HUES64 (cell line): ENCODE results near the gene C12orf43.

Experiments
- H3K27ac ChIP-seq: 2 replicates; pipeline ENCODE4 v1.7.0; 2013; ENCODE audit warnings: low read depth, low read length, inconsistent platforms
- H3K27me3 ChIP-seq: 2 replicates; pipeline ENCODE4 v1.6.1; 2013; ENCODE audit warnings: mild to moderate bottlenecking, low read length; ENCODE audit not compliant: insufficient read depth
- H3K36me3 ChIP-seq: 2 replicates; pipeline ENCODE4 v1.6.1; 2013; ENCODE audit warnings: mild to moderate bottlenecking, low read length; ENCODE audit not compliant: insufficient read depth
- H3K4me1 ChIP-seq: 2 replicates; pipeline ENCODE4 v1.6.1; 2013; ENCODE audit warnings: mild to moderate bottlenecking, low read length, moderate library complexity; ENCODE audit not compliant: insufficient read depth
- H3K4me3 ChIP-seq: 2 replicates; pipeline ENCODE4 v1.5.1; 2013; ENCODE audit warnings: mild to moderate bottlenecking, low read length, moderate library complexity
- H3K9ac ChIP-seq: 2 replicates; pipeline ENCODE4 v1.6.1; 2013; ENCODE audit warnings: mild to moderate bottlenecking, low read depth, low read length
- H3K9me3 ChIP-seq: 2 replicates; pipeline ENCODE4 v1.6.1; 2013; ENCODE audit warnings: low read depth, low read length; ENCODE audit not compliant: insufficient read depth
- WGBS: fragments of 150-250, 120-280 bp; methylation state at CpG from one replicate; pipeline ENCODE4 v1.1.7; 2013; ENCODE audit warnings: missing lambda C conversion rate; 5-methylcytosine and 5-hydroxymethylcytosine counted together

Gene C12orf43

DNA sequence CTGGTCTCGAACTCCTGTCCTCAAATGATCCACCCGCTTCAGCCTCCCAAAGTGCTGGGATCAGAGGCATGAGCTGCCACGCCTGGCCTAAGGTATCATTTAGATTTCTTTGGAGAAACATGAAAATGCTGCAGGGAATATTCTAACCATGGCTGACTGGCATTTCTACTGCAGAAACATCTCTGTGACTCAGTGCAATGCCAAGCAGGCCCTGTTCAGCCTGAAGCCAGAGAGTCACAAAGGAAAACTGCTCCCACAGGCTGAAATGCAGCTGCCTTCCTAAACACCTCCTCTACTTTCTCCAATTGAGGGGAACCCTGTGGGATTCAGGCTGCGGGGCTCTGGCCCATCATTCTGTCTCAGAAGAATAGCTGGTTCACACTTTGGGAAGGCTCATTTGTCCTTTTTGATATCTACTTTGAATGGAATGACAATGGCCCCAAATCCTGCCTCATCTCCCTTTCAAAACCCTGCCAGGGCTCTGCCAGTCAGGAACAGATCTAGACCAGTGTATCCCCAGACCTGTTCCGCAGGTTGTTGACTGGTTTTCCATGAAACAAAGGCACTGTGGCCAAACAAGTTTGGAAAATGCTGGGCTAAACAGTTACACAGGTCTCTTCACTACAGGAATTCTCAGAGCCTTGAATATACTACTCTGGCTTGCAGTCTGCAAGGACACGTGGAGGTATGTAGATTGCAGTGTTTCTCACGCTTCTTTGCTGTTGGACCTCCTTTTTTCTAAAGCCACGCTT lies 7.8 kb downstream of the C12orf43 start:
- H3K36me3 ChIP-seq, result peaks cover 79% of the 10 kb centered on the region
- 92% methylated on average over 8 of the region's 8 CpGs for WGBS
- no peak overlapping the region for H3K9ac ChIP-seq

DNA sequence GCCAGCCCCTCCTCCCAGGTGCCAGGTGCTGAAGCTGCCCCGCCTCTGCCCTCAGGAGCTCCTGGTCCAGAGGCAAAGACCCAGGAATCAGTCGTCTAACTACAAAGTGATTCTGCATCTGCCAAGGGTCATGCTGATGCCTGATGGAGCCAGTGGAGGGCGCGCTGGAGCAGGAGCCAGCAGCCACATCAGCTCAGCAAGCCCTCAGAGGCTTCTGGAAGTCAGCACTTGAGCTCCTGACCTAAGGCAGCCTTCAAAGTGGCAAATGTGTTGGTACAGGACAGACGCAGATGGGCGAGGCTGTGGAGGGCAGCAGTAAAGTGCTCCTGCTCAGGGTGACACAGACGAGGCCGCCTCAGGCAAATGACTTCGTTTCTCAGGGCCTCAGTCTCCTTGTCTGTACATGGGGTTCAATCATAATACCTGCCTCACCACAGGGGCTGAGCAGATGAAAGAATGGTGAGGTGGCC lies 10.9 kb downstream of the C12orf43 start:
- WGBS, result 67% methylated on average over 9 of the region's 9 CpGs
- Histone ChIP-seq H3K36me3 (peaks cover 72% of the 10 kb centered on the region), H3K9ac (no peak overlapping the region)

More for the DNA sequence above, 7.8 kb downstream of the C12orf43 start:
- Histone ChIP-seq H3K27me3 (no peaks in the 10 kb centered on the region), H3K9me3 (no peaks in the 10 kb centered on the region), H3K27ac (no peak overlapping the region), H3K4me1 (no peaks in the 10 kb centered on the region), H3K4me3 (no peak overlapping the region)

GRCh38 chr12:121004253-121004815 lies 12.0 kb downstream of the C12orf43 start:
- H3K36me3 ChIP-seq, result peaks cover 65% of the 10 kb centered on the region
- H3K27ac ChIP-seq, result no peak overlapping the region
- 94% methylated on average over 16 of the region's 16 CpGs for WGBS

More for the DNA sequence above, 10.9 kb downstream of the C12orf43 start:
- no peaks in the 10 kb centered on the region for H3K9me3 ChIP-seq
- no peak overlapping the region for H3K27ac ChIP-seq
- H3K4me3 ChIP-seq, result no peak overlapping the region
- H3K4me1 ChIP-seq, result no peaks in the 10 kb centered on the region
- no peaks in the 10 kb centered on the region for H3K27me3 ChIP-seq

GRCh38 chr12:121003650-121004049 lies 12.6 kb downstream of the C12orf43 start:
- Histone ChIP-seq H3K9ac (no peak overlapping the region), H3K27ac (no peak overlapping the region), H3K4me1 (no peaks in the 10 kb centered on the region), H3K9me3 (no peaks in the 10 kb centered on the region), H3K4me3 (no peak overlapping the region), H3K36me3 (peaks cover 58% of the 10 kb centered on the region), H3K27me3 (no peaks in the 10 kb centered on the region)
- WGBS, result 75% methylated on average over 4 of the region's 4 CpGs

More at GRCh38 chr12:121004253-121004815, 12.0 kb downstream of the C12orf43 start:
- Histone ChIP-seq H3K9me3 (no peaks in the 10 kb centered on the region), H3K4me1 (no peaks in the 10 kb centered on the region), H3K27me3 (no peaks in the 10 kb centered on the region), H3K9ac (no peak overlapping the region), H3K4me3 (no peak overlapping the region)

- Histone ChIP-seq H3K36me3 (peaks cover 42% of the 10 kb centered on the region), H3K27ac (no peak overlapping the region), H3K9ac (no peak overlapping the region), H3K4me3 (no peak overlapping the region), H3K27me3 (no peaks in the 10 kb centered on the region), H3K9me3 (no peaks in the 10 kb centered on the region), H3K4me1 (no peaks in the 10 kb centered on the region)
- WGBS, result 94% methylated on average over 16 of the region's 16 CpGs
These were observed 14.3 kb downstream of the C12orf43 start for GRCh38 chr12:121001841-121002483.

- H3K27ac ChIP-seq, result no peak overlapping the region
- H3K9ac ChIP-seq, result no peak overlapping the region
These were observed 15.2 kb downstream of the C12orf43 start for GRCh38 chr12:121001060-121001459.

DNA sequence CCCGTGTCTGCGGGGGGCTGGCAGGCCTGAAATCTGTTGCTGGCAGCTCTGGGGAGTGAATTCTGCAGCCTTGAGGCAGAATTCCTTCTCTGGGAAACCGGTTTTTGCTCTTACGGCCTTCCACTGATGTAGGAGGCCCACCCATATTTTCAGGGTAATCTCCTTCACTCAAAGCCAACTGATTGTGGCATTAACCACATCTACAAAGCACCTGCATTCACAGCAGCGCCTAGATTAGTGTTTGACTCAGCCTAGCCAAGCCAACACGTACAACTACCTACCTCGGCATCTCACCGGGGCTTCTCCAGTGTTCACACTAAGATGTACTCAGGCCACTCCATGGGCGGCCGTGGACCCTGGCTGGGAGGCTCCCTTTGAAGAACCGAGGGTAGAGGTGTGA lies 15.8 kb downstream of the C12orf43 start:
- no peak overlapping the region for H3K27ac ChIP-seq
- WGBS, result 94% methylated on average over 11 of the region's 11 CpGs
- no peak overlapping the region for H3K4me3 ChIP-seq
- H3K27me3 ChIP-seq, result no peaks in the 10 kb centered on the region
- no peaks in the 10 kb centered on the region for H3K9me3 ChIP-seq
- peaks cover 31% of the 10 kb centered on the region for H3K36me3 ChIP-seq
- no peak overlapping the region for H3K9ac ChIP-seq
- no peaks in the 10 kb centered on the region for H3K4me1 ChIP-seq

More at GRCh38 chr12:121001060-121001459, 15.2 kb downstream of the C12orf43 start:
- peaks cover 36% of the 10 kb centered on the region for H3K36me3 ChIP-seq
- no peak overlapping the region for H3K4me3 ChIP-seq
- 89% methylated on average over 11 of the region's 11 CpGs for WGBS
- no peaks in the 10 kb centered on the region for H3K4me1 ChIP-seq
- H3K27me3 ChIP-seq, result no peaks in the 10 kb centered on the region
- H3K9me3 ChIP-seq, result no peaks in the 10 kb centered on the region

DNA sequence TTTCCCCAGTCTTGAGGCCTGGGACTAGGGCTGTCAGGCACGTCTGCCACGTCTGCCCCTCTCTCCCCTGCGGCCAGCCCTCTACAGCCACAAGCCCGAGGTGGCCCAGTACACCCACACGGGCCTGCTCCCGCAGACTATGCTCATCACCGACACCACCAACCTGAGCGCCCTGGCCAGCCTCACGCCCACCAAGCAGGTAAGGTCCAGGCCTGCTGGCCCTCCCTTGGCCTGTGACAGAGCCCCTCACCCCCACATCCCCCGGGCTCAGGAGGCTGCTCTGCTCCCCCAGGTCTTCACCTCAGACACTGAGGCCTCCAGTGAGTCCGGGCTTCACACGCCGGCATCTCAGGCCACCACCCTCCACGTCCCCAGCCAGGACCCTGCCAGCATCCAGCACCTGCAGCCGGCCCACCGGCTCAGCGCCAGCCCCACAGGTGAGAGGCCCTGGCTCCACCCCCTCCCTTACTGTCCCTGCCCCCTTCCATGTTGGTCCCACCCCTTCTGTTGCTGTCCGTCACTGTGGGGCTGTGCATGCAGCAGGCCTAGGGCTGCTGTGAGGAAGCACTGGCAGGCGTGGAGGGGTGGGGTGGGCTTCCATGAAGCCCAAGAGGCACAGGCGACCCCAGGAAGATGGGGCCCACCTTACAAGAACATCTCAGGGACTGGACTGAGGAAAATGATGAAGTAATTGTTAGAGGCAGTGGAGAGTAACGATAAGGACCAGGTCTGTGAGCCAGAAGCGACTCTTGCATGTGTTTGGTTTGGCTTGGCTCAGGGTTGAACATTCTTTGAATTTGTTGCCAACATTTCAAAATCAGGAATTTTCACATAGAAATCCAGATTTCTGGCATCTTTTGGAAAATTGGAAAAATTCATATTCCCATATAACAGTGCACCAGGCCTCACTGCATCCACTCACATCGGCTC lies 16.8 kb downstream of the C12orf43 start:
- Histone ChIP-seq H3K27me3 (no peaks in the 10 kb centered on the region), H3K4me1 (no peaks in the 10 kb centered on the region), H3K4me3 (no peak overlapping the region; the same call in 1 of the 2 replicates), H3K27ac (no peak overlapping the region), H3K9me3 (no peaks in the 10 kb centered on the region), H3K36me3 (peaks cover 25% of the 10 kb centered on the region), H3K9ac (no peak overlapping the region; the same call in 1 of the 2 replicates)
- 75% methylated on average over 23 of the region's 23 CpGs for WGBS

DNA sequence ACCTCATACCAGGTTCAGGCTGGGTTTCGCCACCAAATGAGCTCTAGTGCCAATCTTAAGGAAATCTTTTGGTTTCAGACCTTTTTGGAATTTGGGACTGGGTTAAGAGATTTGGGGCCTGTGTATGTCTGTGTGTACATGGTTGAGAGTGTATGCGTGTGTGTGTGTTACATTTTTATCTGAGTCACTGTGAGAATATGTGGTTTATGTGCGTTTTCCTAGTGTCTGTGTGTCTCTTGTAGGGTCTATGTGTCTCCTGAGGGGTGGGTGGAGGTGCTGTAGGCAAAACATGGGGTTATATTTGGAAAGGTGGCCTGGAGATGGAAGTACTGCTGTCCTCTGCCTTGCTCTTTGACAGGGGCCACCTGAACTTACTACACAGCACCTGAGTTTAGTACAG lies 17.9 kb downstream of the C12orf43 start:
- Histone ChIP-seq H3K27ac (no peak overlapping the region), H3K27me3 (no peaks in the 10 kb centered on the region), H3K9ac (no peak overlapping the region), H3K4me1 (no peaks in the 10 kb centered on the region), H3K36me3 (peaks cover 15% of the 10 kb centered on the region), H3K9me3 (no peaks in the 10 kb centered on the region), H3K4me3 (no peak overlapping the region)
- WGBS, result 87% methylated on average over 3 of the region's 3 CpGs

- Histone ChIP-seq H3K27ac (no peak overlapping the region), H3K9ac (no peak overlapping the region), H3K9me3 (no peaks in the 10 kb centered on the region), H3K4me3 (no peak overlapping the region), H3K4me1 (no peaks in the 10 kb centered on the region), H3K36me3 (peaks cover 6% of the 10 kb centered on the region), H3K27me3 (no peaks in the 10 kb centered on the region)
- 86% methylated on average over 9 of the region's 9 CpGs for WGBS
These were observed 18.8 kb downstream of the C12orf43 start for GRCh38 chr12:120997448-120997847.
